Measurements from ENCODE around the gene EHD3.

- TF ChIP-seq CTCF (IDR thresholded peaks at IDR 0.05): no peak
- TF ChIP-seq EZH2 (IDR thresholded peaks at IDR 0.05): no peak
- no peak for TF ChIP-seq EZH2phosphoT487 (IDR thresholded peaks at IDR 0.05)
Measured at GRCh38 chr2:31255911-31256571, 22.1 kb downstream of the EHD3 start.
